Omental fat pad (tissue), 4 donors: Measurements from ENCODE around the gene COL4A2. TPM values are rescaled to one million over a fixed set of nuclear protein-coding genes. Genes with fewer than 3 reads are reported as not detected.

Experiments
- ATAC-seq: fragments of 150-250 bp; one replicate; pipeline ENCODE4 v1.9.1; 2016; ENCODE audit warnings: mild to moderate bottlenecking, moderate library complexity; ENCODE audit not compliant: low FRiP score
- DNase-seq: peaks from one replicate; pipeline ENCODE4 v3.0.0-alpha.2; 2019; ENCODE audit warnings: low spot score
- total RNA-seq, 4 donors: library from RNA; depleted of rRNA; stranded (reverse); fragments of >200 nt; gene quantifications; one replicate each; pipeline ENCODE4 v1.1.0, GENCODE V29; 2016
- TF ChIP-seq, protein P1 (sequence below), 3 donors: fragments of 450-650 bp; IDR thresholded peaks; one replicate each; pipeline ENCODE4 v1.5.1; 2016 to 2017; ENCODE audit warnings: antibody characterized with exemption in 3 of 3, mild to moderate bottlenecking in 3 of 3, moderate library complexity in 2 of 3

The COL4A2 gene
- total RNA-seq, 4 donors from 2014 or later: 380 to 788 (median 684) TPM

DNA sequence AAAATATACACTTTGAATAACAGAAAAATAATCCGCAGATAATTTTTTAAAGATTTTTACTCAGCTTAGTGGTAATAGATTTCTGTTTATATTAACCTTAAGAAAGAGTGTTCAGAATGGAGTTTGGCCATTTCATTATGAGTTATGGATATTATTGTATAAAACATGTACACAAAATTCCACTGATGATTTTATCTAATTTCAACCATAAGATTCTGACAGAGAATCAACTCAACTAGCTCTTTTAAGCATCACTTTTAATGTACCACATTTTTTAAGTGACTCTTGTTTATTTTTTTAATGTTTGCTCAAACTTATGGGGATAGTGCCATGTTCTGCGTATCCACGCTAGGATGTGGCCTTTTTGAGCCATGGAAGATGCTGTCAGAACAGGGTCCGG, 75.7 kb downstream of the COL4A2 start:
- TF ChIP-seq, protein P1, sequence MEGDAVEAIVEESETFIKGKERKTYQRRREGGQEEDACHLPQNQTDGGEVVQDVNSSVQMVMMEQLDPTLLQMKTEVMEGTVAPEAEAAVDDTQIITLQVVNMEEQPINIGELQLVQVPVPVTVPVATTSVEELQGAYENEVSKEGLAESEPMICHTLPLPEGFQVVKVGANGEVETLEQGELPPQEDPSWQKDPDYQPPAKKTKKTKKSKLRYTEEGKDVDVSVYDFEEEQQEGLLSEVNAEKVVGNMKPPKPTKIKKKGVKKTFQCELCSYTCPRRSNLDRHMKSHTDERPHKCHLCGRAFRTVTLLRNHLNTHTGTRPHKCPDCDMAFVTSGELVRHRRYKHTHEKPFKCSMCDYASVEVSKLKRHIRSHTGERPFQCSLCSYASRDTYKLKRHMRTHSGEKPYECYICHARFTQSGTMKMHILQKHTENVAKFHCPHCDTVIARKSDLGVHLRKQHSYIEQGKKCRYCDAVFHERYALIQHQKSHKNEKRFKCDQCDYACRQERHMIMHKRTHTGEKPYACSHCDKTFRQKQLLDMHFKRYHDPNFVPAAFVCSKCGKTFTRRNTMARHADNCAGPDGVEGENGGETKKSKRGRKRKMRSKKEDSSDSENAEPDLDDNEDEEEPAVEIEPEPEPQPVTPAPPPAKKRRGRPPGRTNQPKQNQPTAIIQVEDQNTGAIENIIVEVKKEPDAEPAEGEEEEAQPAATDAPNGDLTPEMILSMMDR (IDR thresholded peaks at IDR 0.05): no peak
- DNase-seq (no peak), ATAC-seq (no peak)

DNA sequence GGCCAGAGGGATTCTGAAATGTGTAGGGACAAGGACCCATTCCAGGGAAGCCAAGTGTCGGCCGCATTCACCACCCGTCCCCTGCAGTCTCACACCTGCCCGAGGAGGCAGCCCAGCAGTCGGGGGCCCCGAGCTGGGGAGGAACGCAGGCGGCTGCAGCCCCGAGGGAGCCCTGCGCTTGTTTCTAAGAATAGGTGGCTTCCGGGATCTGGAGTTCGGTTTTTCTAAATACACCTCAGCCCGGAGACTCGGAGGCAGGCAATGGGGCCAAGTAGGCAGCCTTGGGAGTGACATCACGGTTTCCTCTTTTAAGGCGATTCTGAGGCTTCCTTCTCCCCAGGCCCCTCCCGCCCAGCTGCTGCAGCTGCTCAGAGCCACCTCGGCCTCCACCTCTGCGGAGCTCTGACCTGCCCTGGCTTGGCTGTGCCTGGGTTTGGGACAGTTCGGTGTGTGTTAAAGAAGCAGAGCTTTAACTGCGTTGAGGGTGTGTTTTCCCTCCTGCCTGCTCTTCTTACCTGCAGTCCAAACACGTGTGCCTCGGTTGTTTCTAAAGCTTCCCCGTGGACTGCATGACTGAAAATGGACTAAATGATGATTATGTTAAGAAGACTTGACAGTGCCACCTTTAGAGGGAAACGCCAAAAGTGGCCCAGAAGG, 80.5 kb downstream of the COL4A2 start:
- DNase-seq (no peak), ATAC-seq (peak; percentile 34)
- TF ChIP-seq, protein P1 (IDR thresholded peaks at IDR 0.05): no peak

DNA sequence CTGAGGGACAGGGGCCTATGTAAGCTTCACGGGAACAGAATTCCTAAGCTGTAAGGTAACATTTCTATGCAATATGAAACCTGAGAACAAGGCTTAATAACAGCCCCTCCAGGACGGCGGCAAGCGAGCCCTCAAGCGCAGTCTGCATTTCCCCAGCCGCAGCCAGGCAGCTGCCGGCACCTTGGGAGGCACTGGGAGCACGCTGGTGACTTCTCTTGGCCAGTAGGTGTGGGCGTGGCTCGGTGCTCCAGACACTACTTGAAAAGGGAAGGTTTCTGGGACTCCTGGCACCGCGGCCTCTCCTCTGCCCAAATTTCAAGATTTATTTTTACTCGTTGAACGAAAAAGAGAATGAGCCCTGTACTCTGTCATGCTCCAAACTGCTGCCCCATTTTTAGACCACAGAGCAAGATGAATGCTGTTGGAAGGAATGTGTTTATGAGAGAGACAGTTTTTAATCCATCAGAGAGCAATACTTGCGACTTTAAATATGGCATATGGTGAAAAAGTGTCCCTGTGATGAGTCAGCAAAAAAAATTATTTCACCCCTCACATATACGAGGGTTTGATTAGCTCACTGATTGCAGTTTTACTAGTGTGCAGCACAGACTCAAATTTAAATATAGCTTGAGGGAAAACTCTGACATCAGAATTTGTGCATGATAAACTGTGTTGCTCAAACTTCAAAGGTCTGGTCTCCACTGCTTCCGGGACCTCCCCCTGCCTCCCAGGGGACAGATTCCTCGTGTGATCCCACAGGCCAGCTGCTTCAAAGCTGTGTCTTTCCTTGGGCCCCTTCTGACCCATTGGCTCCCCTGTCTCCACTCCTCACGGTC, 81.2 kb downstream of the COL4A2 start:
- TF ChIP-seq, protein P1 (IDR thresholded peaks at IDR 0.05): no peak

DNA sequence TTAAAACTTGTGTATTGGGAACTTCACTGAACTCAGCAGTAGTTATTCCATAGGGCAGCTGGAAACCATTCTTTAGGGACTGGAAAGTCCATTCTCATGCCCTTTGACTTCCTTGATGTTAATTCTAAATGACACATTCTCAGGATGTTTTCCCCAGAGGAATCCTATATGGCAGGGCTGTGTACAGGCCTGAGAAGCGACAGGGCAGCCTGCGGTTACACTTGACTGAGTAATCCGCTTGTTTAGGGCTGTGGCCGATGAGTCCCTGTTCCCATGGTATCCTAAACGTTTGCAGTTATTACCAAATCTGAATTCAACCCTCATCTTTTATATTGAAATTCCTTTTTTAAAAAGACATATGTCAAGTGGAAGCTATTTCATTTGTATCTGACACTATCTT, 83.5 kb downstream of the COL4A2 start:
- TF ChIP-seq, protein P1 (IDR thresholded peaks at IDR 0.05): no peak
- no peak for ATAC-seq
- no peak for DNase-seq

More for the DNA sequence above, 81.2 kb downstream of the COL4A2 start:
- DNase-seq (no peak), ATAC-seq (no peak)

DNA sequence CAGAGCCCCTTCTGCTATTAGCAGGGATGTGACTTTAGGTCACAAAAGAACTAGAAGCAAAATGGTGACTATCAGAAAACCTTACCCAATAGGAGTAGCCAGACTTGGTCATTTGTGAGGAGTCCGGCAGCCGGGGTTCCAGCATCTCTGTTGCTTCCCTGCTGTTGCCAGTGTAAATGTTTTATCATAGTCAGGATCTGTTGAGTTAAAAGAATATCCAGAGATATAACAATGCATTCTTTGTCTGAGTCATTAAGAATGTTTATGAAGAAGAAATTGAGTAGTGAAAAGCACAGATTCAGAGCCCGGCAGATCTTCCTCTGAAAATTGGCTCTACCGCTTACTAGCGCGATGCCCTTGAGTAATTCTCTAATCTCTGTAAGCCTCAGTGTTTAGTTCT, 84.2 kb downstream of the COL4A2 start:
- ATAC-seq (no peak), DNase-seq (no peak)
- TF ChIP-seq, protein P1 (IDR thresholded peaks at IDR 0.05): no peak

DNA sequence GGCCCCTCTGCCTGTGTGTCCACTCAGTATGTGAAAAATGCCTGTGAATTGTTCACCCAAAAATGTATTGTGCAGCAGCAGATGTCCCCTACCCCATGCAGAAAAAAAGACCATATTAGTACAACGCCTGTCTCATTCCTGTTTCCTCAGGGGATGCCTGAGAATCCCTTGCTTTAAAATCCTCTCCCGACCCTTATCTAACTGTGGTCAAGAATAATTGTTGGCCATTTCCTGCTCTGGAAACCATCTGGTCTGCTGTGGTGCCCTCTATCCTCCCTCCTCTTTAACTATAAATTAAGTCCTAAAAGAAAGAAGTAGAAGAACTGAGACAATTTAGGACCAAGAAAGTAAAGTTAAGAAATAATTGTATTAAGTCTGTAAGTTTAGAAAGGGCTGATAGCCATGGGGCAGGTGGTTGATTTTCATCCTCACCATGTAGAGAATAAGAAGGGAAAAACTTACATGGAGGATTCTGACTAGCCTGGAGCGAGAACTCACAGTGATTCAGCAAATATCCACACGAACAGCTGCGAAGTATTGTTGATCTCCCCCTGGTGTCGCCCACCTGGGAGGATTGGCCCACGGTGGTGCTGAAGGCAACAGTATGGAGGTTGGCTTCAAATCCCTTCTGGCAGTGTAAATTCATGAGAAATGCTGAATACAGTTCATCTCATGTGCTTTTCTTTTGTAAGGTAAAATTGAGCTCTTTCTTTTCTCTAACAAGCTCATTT, 85.6 kb downstream of the COL4A2 start:
- DNase-seq: no peak
- TF ChIP-seq, protein P1 (IDR thresholded peaks at IDR 0.05): no peak
- no peak for ATAC-seq
